A549 (cell line): ENCODE results near the gene IL17B.

Source experiments
- CTCF ChIP-seq: fragments of >200 bp; sonication (Bioruptor Twin); formaldehyde crosslinking; IDR thresholded peaks from 3 replicates; pipeline ENCODE4 v1.5.1; 2016
- FOSL2 ChIP-seq, 2 experiments: fragments of 450-650 bp in 1 of 2; fragments of >200 bp in 1 of 2; sonication (Bioruptor Twin) in 1 of 2; formaldehyde crosslinking; IDR thresholded peaks; 2 replicates each; pipeline versions ENCODE4 v1.5.0 to v1.6.1; 2016 to 2020; ENCODE audit warnings: mild to moderate bottlenecking in 1 of 2, moderate library complexity in 1 of 2
- JUN ChIP-seq, 2 experiments: fragments of >200 bp; sonication (Bioruptor Twin); formaldehyde crosslinking; IDR thresholded peaks; 2 replicates in 1 of 2; 3 replicates in 1 of 2; pipeline ENCODE4 v1.6.1; 2016 to 2017
- MAFK ChIP-seq: fragments of 450-650 bp; IDR thresholded peaks from 2 replicates; pipeline ENCODE4 v1.6.1; 2014; ENCODE audit not compliant: partially characterized antibody
- PHF8 ChIP-seq: fragments of 200-600 bp; sonication (generic); IDR thresholded peaks from 2 replicates; pipeline ENCODE4 v1.6.1; 2016; ENCODE audit warnings: low read depth, mild to moderate bottlenecking, antibody characterized with exemption, moderate library complexity, borderline replicate concordance
- POLR2AphosphoS2 ChIP-seq: conservative IDR thresholded peaks from 2 replicates; pipeline ENCODE4 v1.6.1; 2012; ENCODE audit warnings: low read length, improper control_type of control experiment, inconsistent platforms
- RAD21 ChIP-seq, 2 experiments: fragments of >200 bp in 1 of 2; sonication (Bioruptor Twin) in 1 of 2; formaldehyde crosslinking in 1 of 2; IDR thresholded peaks in 1 of 2; conservative IDR thresholded peaks in 1 of 2; 2 replicates in 1 of 2; 3 replicates in 1 of 2; pipeline ENCODE4 v1.6.1; 2012 to 2018; ENCODE audit warnings: inconsistent platforms in 1 of 2
- RCOR1 ChIP-seq: fragments of 150-350 bp; IDR thresholded peaks from 2 replicates; pipeline ENCODE4 v1.6.1; 2014; ENCODE audit warnings: antibody characterized with exemption, low read length, low read depth
- USF2 ChIP-seq: fragments of 450-650 bp; IDR thresholded peaks from 2 replicates; pipeline ENCODE4 v1.6.1; 2014; ENCODE audit warnings: antibody characterized with exemption

- no peak for TF ChIP-seq RAD21 (conservative IDR thresholded peaks at IDR 0.05 in 1 of 2, IDR thresholded peaks at IDR 0.05 in 1 of 2)
- TF ChIP-seq USF2: no peak
- no peak for TF ChIP-seq MAFK
- TF ChIP-seq CTCF: no peak
- TF ChIP-seq JUN (IDR thresholded peaks at IDR 0.05): no peak
- no peak for TF ChIP-seq FOSL2 (IDR thresholded peaks at IDR 0.05)
- TF ChIP-seq FOSL2 (CRISPR knock-in tag; IDR thresholded peaks at IDR 0.05): no peak
- TF ChIP-seq PHF8: no peak
- no peak for TF ChIP-seq POLR2AphosphoS2
- TF ChIP-seq RCOR1: no peak
Observed at GRCh38 chr5:149374801-149375200, 4.3 kb downstream of the IL17B start.
